Tibial nerve (tissue), 4 donors: ENCODE measurements around the gene VPS26B.

Source experiments
- EP300 ChIP-seq, 2 donors: sonication (generic); formaldehyde crosslinking; IDR thresholded peaks; one replicate each; pipeline ENCODE4 v1.6.1; 2017; ENCODE audit warnings: antibody characterized with exemption in 2 of 2, mild to moderate bottlenecking in 1 of 2
- POLR2A ChIP-seq, 2 donors: fragments of 450-650 bp; IDR thresholded peaks; one replicate each; pipeline ENCODE4 v1.6.1; 2017; ENCODE audit warnings: antibody characterized with exemption in 2 of 2, mild to moderate bottlenecking in 2 of 2, moderate library complexity in 2 of 2
- TF ChIP-seq, protein P1 (sequence below), 5 experiments: fragments of 200-600 bp in 3 of 5; fragments of 450-650 bp in 2 of 5; sonication (generic) in 3 of 5; IDR thresholded peaks; one replicate each; pipeline ENCODE4 v1.5.1; 2016 to 2019; ENCODE audit warnings: antibody characterized with exemption in 5 of 5, mild to moderate bottlenecking in 3 of 5, moderate library complexity in 2 of 5

GRCh38 chr11:134264966-134265764 lies 40.7 kb downstream of the VPS26B start:
- TF ChIP-seq, protein P1, sequence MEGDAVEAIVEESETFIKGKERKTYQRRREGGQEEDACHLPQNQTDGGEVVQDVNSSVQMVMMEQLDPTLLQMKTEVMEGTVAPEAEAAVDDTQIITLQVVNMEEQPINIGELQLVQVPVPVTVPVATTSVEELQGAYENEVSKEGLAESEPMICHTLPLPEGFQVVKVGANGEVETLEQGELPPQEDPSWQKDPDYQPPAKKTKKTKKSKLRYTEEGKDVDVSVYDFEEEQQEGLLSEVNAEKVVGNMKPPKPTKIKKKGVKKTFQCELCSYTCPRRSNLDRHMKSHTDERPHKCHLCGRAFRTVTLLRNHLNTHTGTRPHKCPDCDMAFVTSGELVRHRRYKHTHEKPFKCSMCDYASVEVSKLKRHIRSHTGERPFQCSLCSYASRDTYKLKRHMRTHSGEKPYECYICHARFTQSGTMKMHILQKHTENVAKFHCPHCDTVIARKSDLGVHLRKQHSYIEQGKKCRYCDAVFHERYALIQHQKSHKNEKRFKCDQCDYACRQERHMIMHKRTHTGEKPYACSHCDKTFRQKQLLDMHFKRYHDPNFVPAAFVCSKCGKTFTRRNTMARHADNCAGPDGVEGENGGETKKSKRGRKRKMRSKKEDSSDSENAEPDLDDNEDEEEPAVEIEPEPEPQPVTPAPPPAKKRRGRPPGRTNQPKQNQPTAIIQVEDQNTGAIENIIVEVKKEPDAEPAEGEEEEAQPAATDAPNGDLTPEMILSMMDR (IDR thresholded peaks at IDR 0.05), result no peak
- TF ChIP-seq POLR2A (IDR thresholded peaks at IDR 0.05) (no peak), EP300 (IDR thresholded peaks at IDR 0.05) (no peak)
